Measurements from ENCODE around the gene SH3D19.
A peak's percentile ranks its signal among the peaks of the same experiment; 100 is the strongest.
"Not testable (repeated sequence)": the region's sequence is repeated elsewhere in the genome, so short reads cannot be mapped to it uniquely, and the experiment has no call there.

Gene SH3D19

DNA sequence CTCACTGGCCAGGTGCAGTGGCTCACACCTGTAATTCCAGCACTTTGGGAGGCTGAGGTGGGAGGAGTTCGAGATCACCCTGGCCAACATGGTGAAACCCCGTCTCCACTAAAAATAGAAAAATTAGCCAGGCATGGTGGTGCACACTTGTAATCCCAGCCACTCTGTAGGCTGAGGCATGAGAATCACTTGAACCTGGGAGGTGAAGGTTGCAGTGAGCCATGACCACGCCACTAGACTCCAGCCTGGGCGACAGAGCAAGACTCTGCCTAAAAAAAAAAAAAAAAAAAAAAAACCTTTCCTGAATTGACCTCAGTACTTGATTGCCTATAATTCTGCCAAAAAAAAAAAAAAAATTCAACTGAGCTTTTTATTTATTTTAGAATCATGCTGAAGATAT, 3.2 kb downstream of the SH3D19 start:
- not testable (repeated sequence) for DNase-seq

DNA sequence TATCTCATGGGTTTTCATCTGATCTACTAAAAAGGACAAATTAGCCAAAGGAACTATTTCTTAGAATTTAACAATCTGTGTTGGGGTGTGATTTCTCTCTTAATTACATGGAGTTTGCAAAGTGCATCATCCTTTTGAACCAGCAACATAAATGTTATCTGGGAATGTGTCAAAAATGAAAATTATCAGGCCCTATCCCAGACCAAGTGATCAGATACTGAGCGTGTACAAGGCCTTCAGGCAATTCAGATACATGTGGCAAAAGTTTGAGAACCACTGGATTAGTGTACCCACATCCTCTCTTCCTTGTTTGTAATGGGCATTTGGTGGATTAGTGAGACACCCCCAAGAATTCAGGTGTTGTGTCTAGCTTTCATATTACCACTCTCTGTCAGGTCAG, 3.8 kb downstream of the SH3D19 start:
- DNase-seq, result no peak

GRCh38 chr4:151319490-151319889, 5.9 kb downstream of the SH3D19 start:
- DNase-seq, result no peak

DNA sequence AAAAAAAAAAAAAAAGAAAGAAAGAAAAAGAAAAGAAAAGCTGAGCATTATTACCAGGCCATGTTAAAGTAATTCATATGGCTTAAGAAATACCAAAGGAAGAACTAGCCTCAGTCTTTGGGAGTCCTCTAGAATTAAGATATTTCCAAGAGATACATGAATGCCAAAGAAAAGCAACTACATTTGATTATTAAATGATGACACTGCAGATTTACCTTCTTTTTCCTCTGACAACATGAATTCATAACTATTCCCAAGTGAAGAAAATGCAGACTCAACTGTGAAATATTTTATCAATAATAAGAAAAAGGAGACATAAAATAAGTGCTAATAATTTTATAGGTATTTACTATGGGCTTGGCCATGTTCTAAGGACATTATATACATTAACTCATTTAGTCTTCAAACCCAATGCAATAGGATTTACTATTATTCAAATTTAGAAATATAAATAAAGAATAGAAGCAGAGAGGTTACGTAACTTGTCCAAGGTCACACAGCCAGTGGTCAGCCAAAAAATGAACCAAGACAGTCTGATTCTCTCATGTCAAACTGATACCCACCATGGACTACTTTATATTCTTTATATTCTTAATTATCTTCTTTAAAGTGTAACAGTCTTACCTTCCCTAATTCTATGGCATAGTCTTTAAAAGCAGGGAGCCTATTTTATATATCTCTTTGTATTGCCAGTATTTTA, 6.9 kb downstream of the SH3D19 start:
- DNase-seq, result no peak

GRCh38 chr4:151316645-151317044, 8.8 kb downstream of the SH3D19 start:
- DNase-seq, result no peak

DNA sequence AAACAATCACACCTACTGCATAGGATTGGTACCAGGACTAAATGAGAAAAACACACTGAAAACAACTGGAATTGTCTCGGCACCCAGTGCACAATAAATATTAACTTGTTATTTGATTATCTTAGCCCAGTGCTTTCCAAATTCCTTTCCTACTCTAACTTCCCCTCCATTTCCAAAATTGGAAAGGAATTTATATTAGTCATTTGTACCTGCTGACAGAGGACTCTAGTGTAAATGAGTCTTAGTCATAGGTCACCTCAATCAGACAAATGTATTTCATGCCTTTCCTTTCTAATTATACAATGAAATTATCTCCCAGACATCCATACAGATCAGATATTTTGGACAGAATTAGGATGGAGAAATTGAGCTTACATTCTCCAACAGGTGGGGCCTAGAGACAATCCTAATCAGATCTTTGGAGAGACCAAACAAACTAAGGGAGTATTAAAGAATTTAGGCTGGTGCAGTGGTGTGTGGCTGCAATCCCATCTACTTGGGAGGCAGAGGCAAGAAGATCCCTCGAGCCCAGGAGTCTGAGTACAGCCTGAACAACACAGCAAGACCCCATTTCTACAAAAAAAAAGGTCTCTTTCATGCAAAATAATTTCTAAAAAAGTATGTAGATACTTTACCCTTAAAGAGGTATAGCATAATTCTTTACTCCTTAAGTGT, 10.1 kb downstream of the SH3D19 start:
- no peak for DNase-seq

- DNase-seq, result no peak
Observed at GRCh38 chr4:151314479-151314878, 10.9 kb downstream of the SH3D19 start.

DNA sequence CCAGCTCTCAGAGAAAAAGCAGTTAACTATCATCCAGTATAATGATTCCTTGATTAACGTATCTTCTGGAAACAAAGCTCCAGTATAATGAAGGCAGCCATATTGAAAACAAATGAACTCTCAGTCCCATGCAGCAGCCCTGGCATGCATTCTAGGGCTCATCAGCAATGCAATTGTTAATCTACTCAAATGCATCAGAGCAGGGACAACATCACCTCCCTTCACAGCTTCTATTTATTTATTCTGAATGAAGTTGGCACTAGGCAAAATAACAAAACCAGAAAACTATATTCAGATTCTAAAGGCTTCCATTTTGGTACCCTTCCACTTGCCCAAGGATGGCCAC, 11.4 kb downstream of the SH3D19 start:
- DNase-seq, result no peak

GRCh38 chr4:151313306-151314009, 11.9 kb downstream of the SH3D19 start:
- no peak for DNase-seq

DNA sequence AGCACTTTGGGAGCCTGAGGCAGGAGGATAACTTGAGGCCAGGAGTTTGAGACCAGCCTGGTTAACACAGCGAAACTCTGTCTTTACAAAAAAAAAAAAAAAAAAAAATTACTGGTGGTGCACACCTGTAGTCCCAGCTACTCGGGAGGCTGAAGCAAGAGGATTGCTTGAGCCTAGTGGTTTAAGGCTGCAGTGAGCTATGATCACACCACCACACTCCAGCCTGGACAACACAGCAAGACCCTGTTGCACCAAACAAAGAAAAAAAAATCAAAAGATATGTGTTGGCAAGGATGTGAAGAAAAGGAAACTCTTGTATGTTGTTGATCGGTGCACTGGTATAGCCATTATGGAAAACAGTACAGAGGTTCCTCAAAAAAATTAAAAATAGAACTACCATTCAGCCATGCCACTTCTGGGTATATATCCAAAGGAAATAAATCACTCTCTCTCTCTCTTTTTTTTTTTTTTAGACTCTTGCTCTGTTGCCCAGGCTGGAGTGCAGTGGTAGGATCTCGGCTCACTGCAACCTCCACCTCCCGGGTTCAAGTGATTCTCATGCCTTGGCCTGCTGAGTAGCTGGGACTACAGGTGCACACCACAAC, 15.2 kb downstream of the SH3D19 start:
- no peak for DNase-seq

GRCh38 chr4:151304755-151305154, 20.6 kb downstream of the SH3D19 start:
- no peak for DNase-seq

GRCh38 chr4:151304226-151304625, 21.2 kb downstream of the SH3D19 start:
- DNase-seq, result no peak

DNA sequence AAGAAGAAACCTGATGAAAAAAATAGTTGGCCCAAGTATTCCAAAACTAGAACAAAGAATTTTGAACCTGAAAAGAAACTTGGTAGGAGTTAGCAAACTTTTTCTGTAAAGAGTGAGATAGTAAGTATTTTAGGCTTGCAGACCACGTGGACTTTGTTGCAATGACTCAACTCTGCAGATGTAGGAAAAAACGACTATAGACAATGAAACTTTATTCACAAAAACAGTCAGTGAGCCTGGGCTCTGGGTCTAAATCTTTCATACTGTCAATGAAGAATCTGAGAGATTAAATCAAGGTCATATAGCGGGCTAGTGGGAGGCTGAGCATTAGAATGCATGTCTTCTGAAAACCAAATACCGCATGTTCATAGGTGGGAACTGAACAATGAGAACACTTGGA, 23.0 kb downstream of the SH3D19 start:
- no peak for DNase-seq

GRCh38 chr4:151297170-151297569, 28.2 kb downstream of the SH3D19 start:
- no peak for DNase-seq

DNA sequence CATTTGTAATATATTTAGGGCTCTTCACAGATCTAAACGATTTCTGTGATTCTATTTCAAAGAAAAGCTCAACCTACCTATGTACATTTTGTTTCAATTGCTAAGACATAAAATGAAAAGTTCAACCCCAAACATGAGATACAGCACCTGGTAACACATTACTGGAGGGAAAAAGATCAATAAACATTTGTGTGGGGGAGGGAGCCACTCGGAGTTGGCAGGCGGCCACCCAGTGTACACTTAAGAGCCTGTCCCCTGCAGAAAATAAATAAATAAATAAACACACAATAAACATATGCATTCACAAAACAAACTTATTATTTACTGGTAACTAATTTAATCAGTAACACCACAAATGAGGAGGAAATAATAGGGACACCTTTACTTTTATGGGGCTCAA, 29.2 kb downstream of the SH3D19 start:
- DNase-seq, result no peak

GRCh38 chr4:151294833-151295496, 30.4 kb downstream of the SH3D19 start:
- no peak for DNase-seq

DNA sequence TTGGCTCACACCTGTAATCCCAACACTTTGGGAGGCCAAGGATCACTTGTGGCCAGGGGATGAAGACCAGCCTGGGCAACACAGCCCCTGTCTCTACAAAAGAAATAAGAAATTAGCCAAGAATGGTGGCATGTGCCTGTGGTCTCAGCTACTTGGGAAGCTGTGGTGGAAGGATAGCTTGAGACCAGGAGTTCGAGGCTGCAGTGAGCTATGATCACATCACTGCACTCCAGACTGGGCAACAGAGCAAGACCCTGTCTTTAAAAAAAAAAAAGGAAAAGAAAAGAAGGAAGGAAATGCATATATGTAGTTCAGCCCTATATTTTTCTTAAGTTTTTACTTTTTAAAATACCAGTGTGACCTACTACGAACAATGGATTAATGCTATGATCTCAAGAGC, 33.4 kb downstream of the SH3D19 start:
- DNase-seq, result no peak

DNA sequence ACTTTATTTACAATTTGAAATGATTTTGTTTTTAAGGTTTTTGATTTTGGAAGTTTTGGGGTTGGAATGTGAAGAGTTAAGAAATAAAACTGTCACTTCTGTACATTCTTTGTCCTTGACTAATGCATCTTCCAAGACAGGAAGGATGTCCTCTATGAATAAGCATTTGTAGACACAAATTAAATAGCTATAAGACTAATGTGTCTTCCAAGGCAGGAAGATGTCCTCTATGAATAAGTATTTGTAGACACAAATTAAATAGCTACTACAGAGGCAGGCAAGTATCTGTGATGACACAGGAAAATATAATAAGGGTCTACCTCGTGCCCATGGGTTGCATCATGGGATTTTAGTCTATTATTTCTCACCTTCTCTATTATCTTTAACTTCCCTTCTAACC, 33.9 kb downstream of the SH3D19 start:
- no peak for DNase-seq

GRCh38 chr4:151287409-151287808, 38.0 kb downstream of the SH3D19 start:
- no peak for DNase-seq

GRCh38 chr4:151284534-151285245, 40.7 kb downstream of the SH3D19 start:
- DNase-seq, result no peak

GRCh38 chr4:151276787-151277562, 48.4 kb downstream of the SH3D19 start, which contains the start of gene PRSS48:
Gene PRSS48, plus strand, starts transcription at chr4:151277161. Its CDS starts 12 bp downstream, at chr4:151277173.
- DNase-seq, result peak; percentile 42 to 73

- not testable (repeated sequence) for DNase-seq
Observed at GRCh38 chr4:151268905-151269304, 56.5 kb downstream of the SH3D19 start.
